ENCODE results near the gene INKA2. TPM values are rescaled to one million over a fixed set of nuclear protein-coding genes. Genes with fewer than 3 reads are reported as not detected.
A peak's percentile ranks its signal among the peaks of the same experiment; 100 is the strongest.

Gene INKA2
- total and polyA plus RNA-seq, 12 donors: 6.8 to 34.6 (median 12.5) TPM

- no peak for DNase-seq
Measured at GRCh38 chr1:111731956-111732355, 7.2 kb downstream of the INKA2 start.

GRCh38 chr1:111730706-111731105 lies 8.5 kb downstream of the INKA2 start:
- no peak overlapping the region for H3K4me3 ChIP-seq
- no peak for DNase-seq
- WGBS, 2 donors: 65 to 72% methylated on average over 4 of the region's 4 CpGs
- H3K27me3 ChIP-seq: no peaks in the 10 kb centered on the region
- H3K36me3 ChIP-seq: peaks cover 0 to 30% (median 10%) of the 10 kb centered on the region in 9 donors
- intact Hi-C loops (cut with DNase I): loop anchor here in 1 of 10 donors (10.0 kb wide), 1 partner anchor 974 kb away; the partner anchor contains the start of gene RHOC
- peak overlapping the region in 7 of 10 donors; percentile 53 to 88 (median 79) for H3K27ac ChIP-seq
- ATAC-seq: no peak
- peaks cover 30 to 94% (median 74%) of the 10 kb centered on the region in 9 donors for H3K4me1 ChIP-seq
- no peaks in the 10 kb centered on the region for H3K9me3 ChIP-seq
- TF ChIP-seq CTCF (IDR thresholded peaks at IDR 0.05): no peak

More at GRCh38 chr1:111731956-111732355, 7.2 kb downstream of the INKA2 start:
- Histone ChIP-seq H3K4me3 (no peak overlapping the region), H3K9me3 (no peaks in the 10 kb centered on the region), H3K27ac (peak overlapping the region in 6 of 10 donors; percentile 34 to 97 (median 82)), H3K27me3 (no peaks in the 10 kb centered on the region), H3K36me3 (peaks cover 0 to 28% (median 6%) of the 10 kb centered on the region in 9 donors), H3K4me1 (peaks cover 35 to 96% (median 83%) of the 10 kb centered on the region in 9 donors)
- TF ChIP-seq CTCF (IDR thresholded peaks at IDR 0.05): no peak
- WGBS, 2 donors: 76 to 80% methylated on average over 6 of the region's 6 CpGs
- no peak for ATAC-seq
- intact Hi-C loops (cut with DNase I): loop anchor here in 1 of 10 donors (10.0 kb wide), 1 partner anchor 973 kb away; the partner anchor contains the start of gene RHOC

- Histone ChIP-seq H3K27me3 (no peaks in the 10 kb centered on the region), H3K27ac (peak overlapping the region in 9 of 10 donors; percentile 53 to 88 (median 79)), H3K4me1 (peaks cover 25 to 94% (median 74%) of the 10 kb centered on the region in 9 donors), H3K36me3 (peaks cover 0 to 28% (median 10%) of the 10 kb centered on the region in 9 donors), H3K4me3 (no peak overlapping the region), H3K9me3 (no peaks in the 10 kb centered on the region)
- intact Hi-C loops (cut with DNase I): loop anchor here in 1 of 10 donors (10.0 kb wide), 1 partner anchor 975 kb away; the partner anchor contains the start of gene RHOC
- DNase-seq: no peak
- WGBS, 2 donors: 64% methylated on average over 7 of the region's 7 CpGs
- no peak for TF ChIP-seq CTCF (IDR thresholded peaks at IDR 0.05)
- no peak for ATAC-seq
Measured at GRCh38 chr1:111729946-111730681, 9.1 kb downstream of the INKA2 start.

- H3K9me3 ChIP-seq: no peaks in the 10 kb centered on the region
- peak overlapping the region in 9 of 10 donors; percentile 53 to 88 (median 79) for H3K27ac ChIP-seq
- H3K36me3 ChIP-seq: peaks cover 0 to 28% (median 10%) of the 10 kb centered on the region in 9 donors
- H3K4me3 ChIP-seq: no peak overlapping the region
- 20 to 31% methylated on average over 8 of the region's 8 CpGs for WGBS, 2 donors
- peak; percentile 63 to 76 for DNase-seq
- TF ChIP-seq CTCF (IDR thresholded peaks at IDR 0.05): no peak
- H3K27me3 ChIP-seq: no peaks in the 10 kb centered on the region
- peaks cover 27 to 93% (median 73%) of the 10 kb centered on the region in 9 donors for H3K4me1 ChIP-seq
- intact Hi-C loops (cut with DNase I): no loop called here
- peak; percentile 10 to 82 (median 33) for ATAC-seq
Measured at GRCh38 chr1:111729271-111729921, 9.8 kb downstream of the INKA2 start.
